ENCODE data around the gene TMEM272. TPM values are rescaled to one million over a fixed set of nuclear protein-coding genes. Genes with fewer than 3 reads are reported as not detected.

The TMEM272 gene
- total and polyA plus RNA-seq, 9 of the 15 experiments (the other 6 are each of a cell fraction or from before 2014, with no cell fraction given), result 0.04 to 0.16 (median 0.06) TPM; not detected in 2

- no peak for TF ChIP-seq MYBL2 (IDR thresholded peaks at IDR 0.05; ENCODE audit: low read depth)
- no peak for TF ChIP-seq MYBL2 (CRISPR knock-in tag; IDR thresholded peaks at IDR 0.05; ENCODE audit: borderline replicate concordance)
- no peak for TF ChIP-seq BCOR (IDR thresholded peaks at IDR 0.05)
- TF ChIP-seq ATF2 (CRISPR knock-in tag; IDR thresholded peaks at IDR 0.05), result no peak
- TF ChIP-seq STAG1 (CRISPR knock-in tag; IDR thresholded peaks at IDR 0.05; ENCODE audit: borderline replicate concordance), result no peak
- no peak for TF ChIP-seq ARID2 (IDR thresholded peaks at IDR 0.05)
- no peak for TF ChIP-seq ZNF511 (CRISPR knock-in tag; IDR thresholded peaks at IDR 0.05)
Observed at GRCh38 chr13:51828730-51829567, 16.0 kb downstream of the TMEM272 start (continued).

- Histone ChIP-seq H3K4me2 (ENCODE audit: insufficient read depth, low read length) (no peak overlapping the region), H3K36me3 (ENCODE audit: control insufficient read depth, insufficient read depth, low read length) (no peaks in the 10 kb centered on the region), H3K4me3 (no peak overlapping the region), H3K9ac (ENCODE audit: insufficient read depth in 1 of 2, low read depth in 2 of 2, low read length in 2 of 2) (no peak overlapping the region), H4K20me1 (replicated peaks; ENCODE audit: control insufficient read depth, insufficient read depth, low read length) (no peaks in the 10 kb centered on the region), H3K9me1 (ENCODE audit: control insufficient read depth, insufficient read depth, low read length) (no peaks in the 10 kb centered on the region), H2AFZ (ENCODE audit: low read depth, low read length) (no peak overlapping the region), H3K27ac (ENCODE audit: extremely low read depth, low read depth, low read length) (no peak overlapping the region), H3K27me3 (ENCODE audit: control insufficient read depth in 2 of 2, insufficient read depth in 2 of 2, low read length in 2 of 2) (peaks cover 2 to 41% of the 10 kb centered on the region in 2 experiments; a peak in 3 of 5 replicates), H3K4me1 (replicated peaks in 1 of 2; ENCODE audit: control insufficient read depth in 2 of 2, insufficient read depth in 2 of 2, low read length in 2 of 2) (no peaks in the 10 kb centered on the region; a peak in 1 of 5 replicates), H3K79me2 (ENCODE audit: control insufficient read depth, insufficient read depth, low read length) (no peaks in the 10 kb centered on the region), H3K9me3 (replicated peaks; ENCODE audit: control insufficient read depth, insufficient read depth, low read depth, low read length) (no peaks in the 10 kb centered on the region)
- in situ Hi-C loops (cut with MboI), result loop anchor here (10.0 kb wide), 1 partner anchor 298 kb away; the partner anchor contains the start of gene NEK5
- intact Hi-C loops (cut with micrococcal nuclease), result no loop called here
- POLR2A ChIA-PET, result interaction anchor here (0.8 kb wide), 1 partner anchor 235 kb away, joined by 3 read pairs; no protein-coding TSS in a partner anchor
- FAIRE-seq, result no peak
- WGBS (ENCODE audit: insufficient coverage, low coverage, missing lambda C conversion rate), result 9% methylated on average over 4 of the region's 4 CpGs
- DNase-seq (ENCODE audit: extremely low read depth in 1 of 4, low spot score in 3 of 4), result no peak
- no TSS peak for BruUV-seq (replicated peaks)
- no peak for ATAC-seq
- CTCF ChIA-PET (ENCODE audit: low intra/inter-chr PET ratio), result no interaction called here
- TF ChIP-seq PKNOX1 (IDR thresholded peaks at IDR 0.05), result 0 out of 2 replicates have a peak, but pooled peaks have one; percentile 18
- TF ChIP-seq MEIS2 (IDR thresholded peaks at IDR 0.05; ENCODE audit: partially characterized antibody), result peak; percentile 18
- no peak for TF ChIP-seq E2F3 (CRISPR knock-in tag; IDR thresholded peaks at IDR 0.05)
Observed at GRCh38 chr13:51827254-51827653, 17.7 kb downstream of the TMEM272 start.
